GM23338 (cell line): Measurements from ENCODE around the gene PCK2. TPM values are rescaled to one million over a fixed set of nuclear protein-coding genes. Genes with fewer than 3 reads are reported as not detected.

Experiments
- ATAC-seq: fragments of 200-7000 bp; cut with Tn5 transposase; 3 replicates; pipeline ENCODE4 v1.9.1; 2020
- DNase-seq: peaks from one replicate; pipeline ENCODE4 v3.0.0-alpha.2; 2015; ENCODE audit warnings: low spot score
- H2AFZ ChIP-seq: fragments of 200-600 bp; sonication (generic); 2 replicates; pipeline ENCODE4 v1.8.0; 2016; ENCODE audit warnings: antibody characterized with exemption, mild to moderate bottlenecking, moderate library complexity
- H3F3A ChIP-seq: fragments of 200-600 bp; sonication (generic); replicated peaks from 2 replicates; pipeline ENCODE4 v1.8.0; 2017; ENCODE audit warnings: antibody characterized with exemption, mixed run types, low read depth
- H3K27ac ChIP-seq: fragments of 200-600 bp; sonication (generic); 2 replicates; pipeline ENCODE4 v1.6.1; 2016; ENCODE audit warnings: low read depth
- H3K27me3 ChIP-seq: fragments of 200-600 bp; sonication (generic); 2 replicates; pipeline ENCODE4 v1.8.0; 2016; ENCODE audit warnings: mild to moderate bottlenecking, mixed run types, moderate library complexity; ENCODE audit not compliant: insufficient read depth
- H3K36me3 ChIP-seq: fragments of 200-600 bp; sonication (generic); 2 replicates; pipeline ENCODE4 v1.8.0; 2016; ENCODE audit warnings: mild to moderate bottlenecking; ENCODE audit not compliant: insufficient read depth
- H3K4me1 ChIP-seq: fragments of 200-600 bp; sonication (generic); 2 replicates; pipeline ENCODE4 v1.8.0; 2016; ENCODE audit warnings: mild to moderate bottlenecking, moderate library complexity; ENCODE audit not compliant: insufficient read depth
- H3K4me2 ChIP-seq: fragments of 200-600 bp; sonication (generic); 2 replicates; pipeline ENCODE4 v1.7.1; 2017; ENCODE audit warnings: mixed run types
- H3K4me3 ChIP-seq: fragments of 200-600 bp; sonication (generic); 2 replicates; pipeline ENCODE4 v1.6.1; 2016; ENCODE audit warnings: mixed run types
- H3K79me2 ChIP-seq: fragments of 200-600 bp; sonication (generic); replicated peaks from 2 replicates; pipeline ENCODE4 v1.8.0; 2017; ENCODE audit warnings: mild to moderate bottlenecking; ENCODE audit not compliant: insufficient read depth
- H3K9me2 ChIP-seq: fragments of 200-600 bp; sonication (generic); 2 replicates; pipeline ENCODE4 v1.8.0; 2017; ENCODE audit not compliant: insufficient read depth
- H4K20me1 ChIP-seq: fragments of 200-600 bp; sonication (generic); replicated peaks from 2 replicates; pipeline ENCODE4 v1.8.0; 2017; ENCODE audit warnings: mild to moderate bottlenecking; ENCODE audit not compliant: insufficient read depth
- H3K27ac Mint-ChIP-seq: 2 replicates; pipeline ENCODE4 v1.8.0; 2020; ENCODE audit warnings: inconsistent platforms, mild to moderate bottlenecking, moderate library complexity, mixed read lengths
- H3K27me3 Mint-ChIP-seq: 3 replicates; pipeline ENCODE4 v1.8.0; 2022; ENCODE audit warnings: low read depth, mild to moderate bottlenecking, moderate library complexity, mixed read lengths, inconsistent platforms; ENCODE audit not compliant: insufficient read depth, poor library complexity
- H3K36me3 Mint-ChIP-seq: 3 replicates; pipeline ENCODE4 v1.8.0; 2021; ENCODE audit warnings: low read depth, mild to moderate bottlenecking, inconsistent platforms, moderate library complexity, mixed read lengths
- H3K4me1 Mint-ChIP-seq: 3 replicates; pipeline ENCODE4 v1.8.0; 2020; ENCODE audit warnings: mild to moderate bottlenecking, inconsistent platforms, mixed read lengths
- H3K4me3 Mint-ChIP-seq: 3 replicates; pipeline ENCODE4 v1.8.0; 2021; ENCODE audit warnings: moderate library complexity, mild to moderate bottlenecking, inconsistent platforms, mixed read lengths
- H3K9me3 Mint-ChIP-seq: 3 replicates; pipeline ENCODE4 v1.8.0; 2020; ENCODE audit warnings: moderate library complexity, mild to moderate bottlenecking, inconsistent platforms, mixed read lengths
- EZH2 ChIP-seq: fragments of 200-600 bp; sonication (generic); IDR thresholded peaks from one replicate; pipeline ENCODE4 v1.8.0; 2017; ENCODE audit warnings: antibody characterized with exemption, mild to moderate bottlenecking, low read depth; ENCODE audit not compliant: unreplicated experiment
- NANOG ChIP-seq: IDR thresholded peaks from 2 replicates; pipeline ENCODE4 v1.6.1; 2016; ENCODE audit warnings: antibody characterized with exemption, borderline replicate concordance
- REST ChIP-seq: IDR thresholded peaks from one replicate; pipeline ENCODE4 v1.6.1; 2018; ENCODE audit warnings: antibody characterized with exemption; ENCODE audit not compliant: unreplicated experiment
- STAT1 ChIP-seq: IDR thresholded peaks from one replicate; pipeline ENCODE4 v1.6.1; 2016; ENCODE audit warnings: antibody characterized with exemption; ENCODE audit not compliant: unreplicated experiment
- ZNF331 ChIP-seq: fragments of 250-450 bp; sonication (Bioruptor Pico); IDR thresholded peaks from 2 replicates; pipeline ENCODE4 v1.5.0; 2020; ENCODE audit warnings: low read depth, mild to moderate bottlenecking, moderate library complexity
- polyA plus RNA-seq: library from polyadenylated mRNA; unstranded; fragments of >200 nt; fragmentation: Nextera tagmentation; extraction: Ambion mirVana; gene quantifications from 2 replicates; pipeline ENCODE4 v1.2.1, GENCODE V29; 2016
- total RNA-seq: library from RNA; depleted of rRNA; stranded (reverse); fragments of >200 nt; shearing (Covaris generic); gene quantifications from 2 replicates; pipeline ENCODE4 v1.2.3, GENCODE V29; 2014
- TF ChIP-seq, protein P1 (sequence below), 2 experiments: fragments of 200-600 bp in 1 of 2; sonication (generic) in 1 of 2; conservative IDR thresholded peaks; 2 replicates each; pipeline versions ENCODE4 v1.5.1 to v1.6.1; 2016 to 2017; ENCODE audit warnings: antibody characterized with exemption in 2 of 2, low read depth in 2 of 2, mild to moderate bottlenecking in 2 of 2, moderate library complexity in 1 of 2
- TF ChIP-seq, protein P2 (sequence below): fragments of 250-450 bp; sonication (Bioruptor Pico); IDR thresholded peaks from 2 replicates; pipeline ENCODE4 v1.5.0; 2020; ENCODE audit warnings: mild to moderate bottlenecking, moderate library complexity
- TF ChIP-seq, protein P3 (sequence below): IDR thresholded peaks from 2 replicates; pipeline ENCODE4 v1.6.1; 2016; ENCODE audit warnings: antibody characterized with exemption

The PCK2 gene
- total and polyA plus RNA-seq, 2 experiments from 2014 or later: 53.5 to 103 TPM

GRCh38 chr14:24071144-24071697, 22.9 kb upstream of the PCK2 start, which contains the start of gene CPNE6:
Gene CPNE6 (plus strand): TSS chr14:24071562. CDS start chr14:24072937, 1,375 bp downstream.
- Histone ChIP-seq H3K4me2 (no peak within 1 kb of the TSS), H3F3A (no peaks in the 10 kb centered on the region), H3K36me3 (no peaks in the 10 kb centered on the region), H3K9me2 (no peaks in the 10 kb centered on the region), H3K79me2 (no peaks in the 10 kb centered on the region), H3K27ac (no peak within 1 kb of the TSS), H4K20me1 (no peaks in the 10 kb centered on the region), H3K27me3 (no peaks in the 10 kb centered on the region), H3K4me3 (no peak within 1 kb of the TSS), H2AFZ (no peak within 1 kb of the TSS), H3K4me1 (no peaks in the 10 kb centered on the region)
- DNase-seq (no peak), ATAC-seq (no peak)
- Mint-ChIP-seq H3K4me3 (no peak within 1 kb of the TSS), H3K27ac (no peak within 1 kb of the TSS; the same call in 1 of the 2 replicates), H3K9me3 (no peaks in the 10 kb centered on the region), H3K4me1 (peaks cover 4% of the 10 kb centered on the region; the same call in 2 of the 3 replicates), H3K27me3 (peaks cover 7% of the 10 kb centered on the region), H3K36me3 (no peaks in the 10 kb centered on the region)
- TF ChIP-seq NANOG: no peak

DNA sequence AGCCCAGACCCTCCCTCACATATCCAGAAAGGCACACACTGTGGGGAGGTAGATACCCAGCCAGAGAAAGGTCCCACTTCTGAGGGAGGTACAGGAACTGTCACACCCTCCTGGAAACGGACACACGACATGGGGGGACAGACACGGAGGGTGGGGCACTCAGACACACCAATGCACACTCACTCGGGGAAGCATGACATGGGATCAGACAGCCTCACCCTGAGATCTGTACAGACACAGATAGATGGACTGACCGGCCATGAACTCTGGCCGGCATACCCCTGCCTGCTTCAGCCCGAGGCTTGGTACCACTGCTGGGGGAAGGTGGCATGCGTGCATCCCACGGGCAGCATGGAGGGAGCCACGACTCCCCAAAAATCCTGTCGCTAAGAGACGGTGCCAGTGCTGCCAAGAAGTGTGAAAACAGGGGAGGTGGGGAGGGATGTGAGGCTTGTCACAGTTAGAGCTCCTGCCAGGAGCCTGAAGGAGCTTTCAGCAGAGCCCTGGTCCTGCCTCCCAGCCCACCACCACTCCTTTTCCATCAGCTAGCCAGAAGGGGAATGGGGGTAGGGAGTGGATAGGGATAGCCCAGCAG, 22.2 kb upstream of the PCK2 start:
- no peak overlapping the region for H3K4me2 ChIP-seq
- H3K27me3 ChIP-seq: no peaks in the 10 kb centered on the region
- no peak overlapping the region for H2AFZ ChIP-seq
- no peak for DNase-seq
- ATAC-seq: no peak
- H3K4me3 ChIP-seq: no peak overlapping the region
- Mint-ChIP-seq H3K36me3 (no peaks in the 10 kb centered on the region), H3K4me1 (peaks cover 10% of the 10 kb centered on the region), H3K4me3 (no peak overlapping the region), H3K9me3 (no peaks in the 10 kb centered on the region), H3K27ac (no peak overlapping the region), H3K27me3 (peaks cover 7% of the 10 kb centered on the region)
- H4K20me1 ChIP-seq: no peaks in the 10 kb centered on the region
- no peaks in the 10 kb centered on the region for H3K4me1 ChIP-seq
- no peaks in the 10 kb centered on the region for H3K36me3 ChIP-seq
- H3F3A ChIP-seq: no peaks in the 10 kb centered on the region
- no peak overlapping the region for H3K27ac ChIP-seq
- H3K9me2 ChIP-seq: no peaks in the 10 kb centered on the region
- H3K79me2 ChIP-seq: no peaks in the 10 kb centered on the region
- no peak for TF ChIP-seq STAT1
- TF ChIP-seq, protein P1, sequence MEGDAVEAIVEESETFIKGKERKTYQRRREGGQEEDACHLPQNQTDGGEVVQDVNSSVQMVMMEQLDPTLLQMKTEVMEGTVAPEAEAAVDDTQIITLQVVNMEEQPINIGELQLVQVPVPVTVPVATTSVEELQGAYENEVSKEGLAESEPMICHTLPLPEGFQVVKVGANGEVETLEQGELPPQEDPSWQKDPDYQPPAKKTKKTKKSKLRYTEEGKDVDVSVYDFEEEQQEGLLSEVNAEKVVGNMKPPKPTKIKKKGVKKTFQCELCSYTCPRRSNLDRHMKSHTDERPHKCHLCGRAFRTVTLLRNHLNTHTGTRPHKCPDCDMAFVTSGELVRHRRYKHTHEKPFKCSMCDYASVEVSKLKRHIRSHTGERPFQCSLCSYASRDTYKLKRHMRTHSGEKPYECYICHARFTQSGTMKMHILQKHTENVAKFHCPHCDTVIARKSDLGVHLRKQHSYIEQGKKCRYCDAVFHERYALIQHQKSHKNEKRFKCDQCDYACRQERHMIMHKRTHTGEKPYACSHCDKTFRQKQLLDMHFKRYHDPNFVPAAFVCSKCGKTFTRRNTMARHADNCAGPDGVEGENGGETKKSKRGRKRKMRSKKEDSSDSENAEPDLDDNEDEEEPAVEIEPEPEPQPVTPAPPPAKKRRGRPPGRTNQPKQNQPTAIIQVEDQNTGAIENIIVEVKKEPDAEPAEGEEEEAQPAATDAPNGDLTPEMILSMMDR (conservative IDR thresholded peaks at IDR 0.05; ENCODE audit: low read depth in 2 of 2): no peak
- TF ChIP-seq, protein P2, sequence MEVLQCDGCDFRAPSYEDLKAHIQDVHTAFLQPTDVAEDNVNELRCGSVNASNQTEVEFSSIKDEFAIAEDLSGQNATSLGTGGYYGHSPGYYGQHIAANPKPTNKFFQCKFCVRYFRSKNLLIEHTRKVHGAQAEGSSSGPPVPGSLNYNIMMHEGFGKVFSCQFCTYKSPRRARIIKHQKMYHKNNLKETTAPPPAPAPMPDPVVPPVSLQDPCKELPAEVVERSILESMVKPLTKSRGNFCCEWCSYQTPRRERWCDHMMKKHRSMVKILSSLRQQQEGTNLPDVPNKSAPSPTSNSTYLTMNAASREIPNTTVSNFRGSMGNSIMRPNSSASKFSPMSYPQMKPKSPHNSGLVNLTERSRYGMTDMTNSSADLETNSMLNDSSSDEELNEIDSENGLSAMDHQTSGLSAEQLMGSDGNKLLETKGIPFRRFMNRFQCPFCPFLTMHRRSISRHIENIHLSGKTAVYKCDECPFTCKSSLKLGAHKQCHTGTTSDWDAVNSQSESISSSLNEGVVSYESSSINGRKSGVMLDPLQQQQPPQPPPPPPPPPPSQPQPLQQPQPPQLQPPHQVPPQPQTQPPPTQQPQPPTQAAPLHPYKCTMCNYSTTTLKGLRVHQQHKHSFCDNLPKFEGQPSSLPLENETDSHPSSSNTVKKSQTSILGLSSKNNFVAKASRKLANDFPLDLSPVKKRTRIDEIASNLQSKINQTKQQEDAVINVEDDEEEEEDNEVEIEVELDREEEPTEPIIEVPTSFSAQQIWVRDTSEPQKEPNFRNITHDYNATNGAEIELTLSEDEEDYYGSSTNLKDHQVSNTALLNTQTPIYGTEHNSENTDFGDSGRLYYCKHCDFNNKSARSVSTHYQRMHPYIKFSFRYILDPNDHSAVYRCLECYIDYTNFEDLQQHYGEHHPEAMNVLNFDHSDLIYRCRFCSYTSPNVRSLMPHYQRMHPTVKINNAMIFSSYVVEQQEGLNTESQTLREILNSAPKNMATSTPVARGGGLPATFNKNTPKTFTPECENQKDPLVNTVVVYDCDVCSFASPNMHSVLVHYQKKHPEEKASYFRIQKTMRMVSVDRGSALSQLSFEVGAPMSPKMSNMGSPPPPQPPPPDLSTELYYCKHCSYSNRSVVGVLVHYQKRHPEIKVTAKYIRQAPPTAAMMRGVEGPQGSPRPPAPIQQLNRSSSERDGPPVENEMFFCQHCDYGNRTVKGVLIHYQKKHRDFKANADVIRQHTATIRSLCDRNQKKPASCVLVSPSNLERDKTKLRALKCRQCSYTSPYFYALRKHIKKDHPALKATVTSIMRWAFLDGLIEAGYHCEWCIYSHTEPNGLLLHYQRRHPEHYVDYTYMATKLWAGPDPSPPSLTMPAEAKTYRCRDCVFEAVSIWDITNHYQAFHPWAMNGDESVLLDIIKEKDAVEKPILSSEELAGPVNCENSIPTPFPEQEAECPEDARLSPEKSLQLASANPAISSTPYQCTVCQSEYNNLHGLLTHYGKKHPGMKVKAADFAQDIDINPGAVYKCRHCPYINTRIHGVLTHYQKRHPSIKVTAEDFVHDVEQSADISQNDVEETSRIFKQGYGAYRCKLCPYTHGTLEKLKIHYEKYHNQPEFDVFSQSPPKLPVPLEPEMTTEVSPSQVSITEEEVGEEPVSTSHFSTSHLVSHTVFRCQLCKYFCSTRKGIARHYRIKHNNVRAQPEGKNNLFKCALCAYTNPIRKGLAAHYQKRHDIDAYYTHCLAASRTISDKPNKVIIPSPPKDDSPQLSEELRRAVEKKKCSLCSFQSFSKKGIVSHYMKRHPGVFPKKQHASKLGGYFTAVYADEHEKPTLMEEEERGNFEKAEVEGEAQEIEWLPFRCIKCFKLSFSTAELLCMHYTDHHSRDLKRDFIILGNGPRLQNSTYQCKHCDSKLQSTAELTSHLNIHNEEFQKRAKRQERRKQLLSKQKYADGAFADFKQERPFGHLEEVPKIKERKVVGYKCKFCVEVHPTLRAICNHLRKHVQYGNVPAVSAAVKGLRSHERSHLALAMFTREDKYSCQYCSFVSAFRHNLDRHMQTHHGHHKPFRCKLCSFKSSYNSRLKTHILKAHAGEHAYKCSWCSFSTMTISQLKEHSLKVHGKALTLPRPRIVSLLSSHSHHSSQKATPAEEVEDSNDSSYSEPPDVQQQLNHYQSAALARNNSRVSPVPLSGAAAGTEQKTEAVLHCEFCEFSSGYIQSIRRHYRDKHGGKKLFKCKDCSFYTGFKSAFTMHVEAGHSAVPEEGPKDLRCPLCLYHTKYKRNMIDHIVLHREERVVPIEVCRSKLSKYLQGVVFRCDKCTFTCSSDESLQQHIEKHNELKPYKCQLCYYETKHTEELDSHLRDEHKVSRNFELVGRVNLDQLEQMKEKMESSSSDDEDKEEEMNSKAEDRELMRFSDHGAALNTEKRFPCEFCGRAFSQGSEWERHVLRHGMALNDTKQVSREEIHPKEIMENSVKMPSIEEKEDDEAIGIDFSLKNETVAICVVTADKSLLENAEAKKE (CRISPR knock-in tag): no peak
- TF ChIP-seq, protein P3, sequence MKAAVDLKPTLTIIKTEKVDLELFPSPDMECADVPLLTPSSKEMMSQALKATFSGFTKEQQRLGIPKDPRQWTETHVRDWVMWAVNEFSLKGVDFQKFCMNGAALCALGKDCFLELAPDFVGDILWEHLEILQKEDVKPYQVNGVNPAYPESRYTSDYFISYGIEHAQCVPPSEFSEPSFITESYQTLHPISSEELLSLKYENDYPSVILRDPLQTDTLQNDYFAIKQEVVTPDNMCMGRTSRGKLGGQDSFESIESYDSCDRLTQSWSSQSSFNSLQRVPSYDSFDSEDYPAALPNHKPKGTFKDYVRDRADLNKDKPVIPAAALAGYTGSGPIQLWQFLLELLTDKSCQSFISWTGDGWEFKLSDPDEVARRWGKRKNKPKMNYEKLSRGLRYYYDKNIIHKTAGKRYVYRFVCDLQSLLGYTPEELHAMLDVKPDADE: no peak
- TF ChIP-seq EZH2: no peak
- no peak for TF ChIP-seq REST
- TF ChIP-seq ZNF331 (CRISPR knock-in tag): no peak
